Astrocyte (in vitro differentiated cells and primary cell): ENCODE results near the gene OSGIN1. TPM values are rescaled to one million over a fixed set of nuclear protein-coding genes. Genes with fewer than 3 reads are reported as not detected.

Experiments
- DNase-seq: peaks from one replicate; pipeline ENCODE4 v3.0.0-alpha.2; 2010; ENCODE audit warnings: low read depth
- FAIRE-seq: peaks from 2 replicates; lab custom pipeline; 2011; peaks lifted over from hg19 to GRCh38; lab: Jason Lieb, UNC
- H2AFZ ChIP-seq: 2 replicates; pipeline ENCODE4 v1.6.0; 2012; ENCODE audit warnings: low read depth, low read length, inconsistent platforms
- H3K27ac ChIP-seq: 2 replicates; pipeline ENCODE4 v1.5.1; 2011; ENCODE audit warnings: low read depth, low read length, inconsistent platforms
- H3K27me3 ChIP-seq: 2 replicates; pipeline ENCODE4 v1.6.0; 2011; ENCODE audit warnings: low read length, inconsistent platforms; ENCODE audit not compliant: insufficient read depth
- H3K36me3 ChIP-seq: 2 replicates; pipeline ENCODE4 v1.5.1; 2011; ENCODE audit warnings: low read length, inconsistent platforms; ENCODE audit not compliant: insufficient read depth
- H3K4me1 ChIP-seq: 2 replicates; pipeline ENCODE4 v1.5.1; 2011; ENCODE audit warnings: low read length, inconsistent platforms; ENCODE audit not compliant: insufficient read depth
- H3K4me2 ChIP-seq: 2 replicates; pipeline ENCODE4 v1.6.0; 2012; ENCODE audit warnings: low read length, inconsistent platforms
- H3K4me3 ChIP-seq: 2 replicates; pipeline ENCODE4 v1.5.1; 2011; ENCODE audit warnings: low read depth, mild to moderate bottlenecking, low read length, inconsistent platforms; ENCODE audit not compliant: insufficient read depth
- H3K79me2 ChIP-seq: 2 replicates; pipeline ENCODE4 v1.6.0; 2012; ENCODE audit warnings: mild to moderate bottlenecking, low read length, inconsistent platforms; ENCODE audit not compliant: insufficient read depth
- H3K9ac ChIP-seq: 2 replicates; pipeline ENCODE4 v1.6.0; 2012; ENCODE audit warnings: mild to moderate bottlenecking, low read length, inconsistent platforms
- H3K9me3 ChIP-seq: 2 replicates; pipeline ENCODE4 v1.5.1; 2012; ENCODE audit warnings: low read depth, mild to moderate bottlenecking, low read length, inconsistent platforms; ENCODE audit not compliant: insufficient read depth
- H4K20me1 ChIP-seq: 2 replicates; pipeline ENCODE4 v1.6.0; 2012; ENCODE audit warnings: low read length, inconsistent platforms; ENCODE audit not compliant: insufficient read depth
- H3K27ac Mint-ChIP-seq: one replicate; pipeline ENCODE4 v1.8.0; 2021; ENCODE audit warnings: mild to moderate bottlenecking, mixed read lengths; ENCODE audit not compliant: unreplicated experiment
- H3K27me3 Mint-ChIP-seq: one replicate; pipeline ENCODE4 v1.8.0; 2021; ENCODE audit warnings: low read depth, mixed read lengths; ENCODE audit not compliant: unreplicated experiment
- H3K36me3 Mint-ChIP-seq: one replicate; pipeline ENCODE4 v1.8.0; 2021; ENCODE audit warnings: low read depth, mixed read lengths; ENCODE audit not compliant: unreplicated experiment
- H3K4me1 Mint-ChIP-seq: one replicate; pipeline ENCODE4 v1.8.0; 2021; ENCODE audit warnings: low read depth, mixed read lengths; ENCODE audit not compliant: unreplicated experiment
- H3K4me3 Mint-ChIP-seq: one replicate; pipeline ENCODE4 v1.8.0; 2021; ENCODE audit warnings: mild to moderate bottlenecking, moderate library complexity, mixed read lengths; ENCODE audit not compliant: unreplicated experiment
- H3K9me3 Mint-ChIP-seq: one replicate; pipeline ENCODE4 v1.8.0; 2021; ENCODE audit warnings: mild to moderate bottlenecking, mixed read lengths; ENCODE audit not compliant: unreplicated experiment
- CTCF ChIP-seq: IDR thresholded peaks from 2 replicates; pipeline ENCODE4 v1.5.1; 2011; ENCODE audit warnings: low read depth, mild to moderate bottlenecking, inconsistent platforms, low read length, moderate library complexity; ENCODE audit not compliant: insufficient read depth
- EZH2 ChIP-seq: IDR thresholded peaks from 2 replicates; pipeline ENCODE4 v1.6.1; 2012; ENCODE audit warnings: mild to moderate bottlenecking, low read length, inconsistent platforms; ENCODE audit not compliant: insufficient read depth
- total RNA-seq: library from RNA; stranded (reverse); gene quantifications from 2 replicates; pipeline ENCODE4 v1.2.1, GENCODE V29; 2021

Gene OSGIN1
- total RNA-seq, 1 donor from 2014 or later, result 0.79 TPM

- H4K20me1 ChIP-seq, result no peaks in the 10 kb centered on the region
- H3K27ac Mint-ChIP-seq, result no peak overlapping the region
- DNase-seq (no peak), FAIRE-seq (no peak)
- H3K27ac ChIP-seq, result no peak overlapping the region
- no peaks in the 10 kb centered on the region for H3K79me2 ChIP-seq
- no peaks in the 10 kb centered on the region for H3K4me1 Mint-ChIP-seq
- peaks cover 4% of the 10 kb centered on the region for H3K9me3 Mint-ChIP-seq
- H3K36me3 ChIP-seq, result no peaks in the 10 kb centered on the region
- no peaks in the 10 kb centered on the region for H3K4me1 ChIP-seq
- TF ChIP-seq EZH2 (no peak), CTCF (no peak)
- H3K36me3 Mint-ChIP-seq, result peaks cover 4% of the 10 kb centered on the region
- no peaks in the 10 kb centered on the region for H3K27me3 ChIP-seq
- H3K4me2 ChIP-seq, result no peak overlapping the region
- no peak overlapping the region for H2AFZ ChIP-seq
- peaks cover 49% of the 10 kb centered on the region for H3K27me3 Mint-ChIP-seq
- no peaks in the 10 kb centered on the region for H3K9me3 ChIP-seq
- no peak overlapping the region for H3K9ac ChIP-seq
- no peak overlapping the region for H3K4me3 ChIP-seq
- no peak overlapping the region for H3K4me3 Mint-ChIP-seq
These were observed 20.0 kb downstream of the OSGIN1 start for GRCh38 chr16:83973077-83973476.

- no peak overlapping the region for H3K4me3 ChIP-seq
- FAIRE-seq (no peak), DNase-seq (no peak)
- no peak overlapping the region for H3K4me2 ChIP-seq
- H3K9me3 ChIP-seq, result peaks cover 5% of the 10 kb centered on the region
- no peaks in the 10 kb centered on the region for H3K36me3 ChIP-seq
- Mint-ChIP-seq H3K36me3 (peaks cover 5% of the 10 kb centered on the region), H3K4me3 (no peak overlapping the region), H3K4me1 (no peaks in the 10 kb centered on the region), H3K27me3 (peaks cover 53% of the 10 kb centered on the region), H3K27ac (no peak overlapping the region), H3K9me3 (peaks cover 10% of the 10 kb centered on the region)
- H3K27me3 ChIP-seq, result no peaks in the 10 kb centered on the region
- TF ChIP-seq EZH2 (no peak), CTCF (no peak)
- no peaks in the 10 kb centered on the region for H3K79me2 ChIP-seq
- no peak overlapping the region for H3K27ac ChIP-seq
- no peaks in the 10 kb centered on the region for H4K20me1 ChIP-seq
- H3K4me1 ChIP-seq, result no peaks in the 10 kb centered on the region
- no peak overlapping the region for H2AFZ ChIP-seq
- H3K9ac ChIP-seq, result no peak overlapping the region
These were observed 20.7 kb downstream of the OSGIN1 start for GRCh38 chr16:83973581-83974385.

- Histone ChIP-seq H3K4me3 (no peak overlapping the region), H2AFZ (no peak overlapping the region), H3K4me2 (no peak overlapping the region), H4K20me1 (no peaks in the 10 kb centered on the region), H3K27ac (no peak overlapping the region), H3K79me2 (no peaks in the 10 kb centered on the region), H3K36me3 (no peaks in the 10 kb centered on the region), H3K9ac (no peak overlapping the region), H3K4me1 (no peaks in the 10 kb centered on the region), H3K9me3 (peaks cover 7% of the 10 kb centered on the region), H3K27me3 (no peaks in the 10 kb centered on the region)
- Mint-ChIP-seq H3K27me3 (peaks cover 53% of the 10 kb centered on the region), H3K9me3 (peaks cover 17% of the 10 kb centered on the region), H3K4me1 (no peaks in the 10 kb centered on the region), H3K27ac (no peak overlapping the region), H3K4me3 (no peak overlapping the region), H3K36me3 (peaks cover 8% of the 10 kb centered on the region)
- TF ChIP-seq EZH2, result no peak
- no peak for TF ChIP-seq CTCF
- FAIRE-seq (no peak), DNase-seq (no peak)
These were observed 21.4 kb downstream of the OSGIN1 start for GRCh38 chr16:83974475-83974874.
